Measurements from ENCODE around the gene ERBB3. TPM values are rescaled to one million over a fixed set of nuclear protein-coding genes. Genes with fewer than 3 reads are reported as not detected.

The ERBB3 gene
- total and polyA plus RNA-seq, 2 of the 8 experiments (the other 6 are each of a cell fraction or from before 2014, with no cell fraction given) = 33.9 to 52.4 TPM

DNA sequence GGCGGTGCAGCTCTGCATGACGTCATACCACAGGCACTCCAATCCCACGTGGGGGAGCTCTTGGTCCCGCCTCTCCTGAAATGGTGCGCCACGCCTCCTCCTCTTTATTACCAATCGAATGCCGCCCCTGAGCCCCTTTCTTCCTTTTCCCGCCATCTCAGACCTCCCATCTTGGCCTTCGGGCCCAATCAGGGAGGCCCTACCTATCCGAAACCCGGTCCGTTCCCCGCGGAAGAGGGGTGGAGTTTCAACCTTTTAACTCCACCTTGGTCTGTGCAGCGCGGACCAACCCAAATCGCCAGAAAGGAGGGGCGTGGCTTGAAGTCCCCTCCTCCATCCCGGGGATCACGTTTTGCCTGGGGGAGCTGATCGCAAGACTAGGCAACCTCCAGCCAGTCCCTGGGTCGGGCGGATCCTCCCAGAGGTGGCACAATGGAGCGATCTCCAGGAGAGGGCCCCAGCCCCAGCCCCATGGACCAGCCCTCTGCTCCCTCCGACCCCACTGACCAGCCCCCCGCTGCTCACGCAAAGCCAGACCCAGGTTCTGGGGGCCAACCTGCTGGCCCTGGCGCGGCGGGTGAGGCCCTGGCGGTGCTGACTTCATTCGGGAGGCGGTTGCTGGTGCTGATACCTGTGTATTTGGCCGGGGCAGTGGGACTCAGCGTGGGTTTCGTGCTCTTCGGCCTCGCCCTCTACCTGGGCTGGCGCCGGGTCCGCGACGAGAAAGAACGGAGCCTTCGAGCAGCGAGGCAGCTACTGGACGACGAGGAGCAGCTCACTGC, 48.1 kb downstream of the ERBB3 start, which contains the start of gene ESYT1 (continued):
- TF ChIP-seq, protein P1, sequence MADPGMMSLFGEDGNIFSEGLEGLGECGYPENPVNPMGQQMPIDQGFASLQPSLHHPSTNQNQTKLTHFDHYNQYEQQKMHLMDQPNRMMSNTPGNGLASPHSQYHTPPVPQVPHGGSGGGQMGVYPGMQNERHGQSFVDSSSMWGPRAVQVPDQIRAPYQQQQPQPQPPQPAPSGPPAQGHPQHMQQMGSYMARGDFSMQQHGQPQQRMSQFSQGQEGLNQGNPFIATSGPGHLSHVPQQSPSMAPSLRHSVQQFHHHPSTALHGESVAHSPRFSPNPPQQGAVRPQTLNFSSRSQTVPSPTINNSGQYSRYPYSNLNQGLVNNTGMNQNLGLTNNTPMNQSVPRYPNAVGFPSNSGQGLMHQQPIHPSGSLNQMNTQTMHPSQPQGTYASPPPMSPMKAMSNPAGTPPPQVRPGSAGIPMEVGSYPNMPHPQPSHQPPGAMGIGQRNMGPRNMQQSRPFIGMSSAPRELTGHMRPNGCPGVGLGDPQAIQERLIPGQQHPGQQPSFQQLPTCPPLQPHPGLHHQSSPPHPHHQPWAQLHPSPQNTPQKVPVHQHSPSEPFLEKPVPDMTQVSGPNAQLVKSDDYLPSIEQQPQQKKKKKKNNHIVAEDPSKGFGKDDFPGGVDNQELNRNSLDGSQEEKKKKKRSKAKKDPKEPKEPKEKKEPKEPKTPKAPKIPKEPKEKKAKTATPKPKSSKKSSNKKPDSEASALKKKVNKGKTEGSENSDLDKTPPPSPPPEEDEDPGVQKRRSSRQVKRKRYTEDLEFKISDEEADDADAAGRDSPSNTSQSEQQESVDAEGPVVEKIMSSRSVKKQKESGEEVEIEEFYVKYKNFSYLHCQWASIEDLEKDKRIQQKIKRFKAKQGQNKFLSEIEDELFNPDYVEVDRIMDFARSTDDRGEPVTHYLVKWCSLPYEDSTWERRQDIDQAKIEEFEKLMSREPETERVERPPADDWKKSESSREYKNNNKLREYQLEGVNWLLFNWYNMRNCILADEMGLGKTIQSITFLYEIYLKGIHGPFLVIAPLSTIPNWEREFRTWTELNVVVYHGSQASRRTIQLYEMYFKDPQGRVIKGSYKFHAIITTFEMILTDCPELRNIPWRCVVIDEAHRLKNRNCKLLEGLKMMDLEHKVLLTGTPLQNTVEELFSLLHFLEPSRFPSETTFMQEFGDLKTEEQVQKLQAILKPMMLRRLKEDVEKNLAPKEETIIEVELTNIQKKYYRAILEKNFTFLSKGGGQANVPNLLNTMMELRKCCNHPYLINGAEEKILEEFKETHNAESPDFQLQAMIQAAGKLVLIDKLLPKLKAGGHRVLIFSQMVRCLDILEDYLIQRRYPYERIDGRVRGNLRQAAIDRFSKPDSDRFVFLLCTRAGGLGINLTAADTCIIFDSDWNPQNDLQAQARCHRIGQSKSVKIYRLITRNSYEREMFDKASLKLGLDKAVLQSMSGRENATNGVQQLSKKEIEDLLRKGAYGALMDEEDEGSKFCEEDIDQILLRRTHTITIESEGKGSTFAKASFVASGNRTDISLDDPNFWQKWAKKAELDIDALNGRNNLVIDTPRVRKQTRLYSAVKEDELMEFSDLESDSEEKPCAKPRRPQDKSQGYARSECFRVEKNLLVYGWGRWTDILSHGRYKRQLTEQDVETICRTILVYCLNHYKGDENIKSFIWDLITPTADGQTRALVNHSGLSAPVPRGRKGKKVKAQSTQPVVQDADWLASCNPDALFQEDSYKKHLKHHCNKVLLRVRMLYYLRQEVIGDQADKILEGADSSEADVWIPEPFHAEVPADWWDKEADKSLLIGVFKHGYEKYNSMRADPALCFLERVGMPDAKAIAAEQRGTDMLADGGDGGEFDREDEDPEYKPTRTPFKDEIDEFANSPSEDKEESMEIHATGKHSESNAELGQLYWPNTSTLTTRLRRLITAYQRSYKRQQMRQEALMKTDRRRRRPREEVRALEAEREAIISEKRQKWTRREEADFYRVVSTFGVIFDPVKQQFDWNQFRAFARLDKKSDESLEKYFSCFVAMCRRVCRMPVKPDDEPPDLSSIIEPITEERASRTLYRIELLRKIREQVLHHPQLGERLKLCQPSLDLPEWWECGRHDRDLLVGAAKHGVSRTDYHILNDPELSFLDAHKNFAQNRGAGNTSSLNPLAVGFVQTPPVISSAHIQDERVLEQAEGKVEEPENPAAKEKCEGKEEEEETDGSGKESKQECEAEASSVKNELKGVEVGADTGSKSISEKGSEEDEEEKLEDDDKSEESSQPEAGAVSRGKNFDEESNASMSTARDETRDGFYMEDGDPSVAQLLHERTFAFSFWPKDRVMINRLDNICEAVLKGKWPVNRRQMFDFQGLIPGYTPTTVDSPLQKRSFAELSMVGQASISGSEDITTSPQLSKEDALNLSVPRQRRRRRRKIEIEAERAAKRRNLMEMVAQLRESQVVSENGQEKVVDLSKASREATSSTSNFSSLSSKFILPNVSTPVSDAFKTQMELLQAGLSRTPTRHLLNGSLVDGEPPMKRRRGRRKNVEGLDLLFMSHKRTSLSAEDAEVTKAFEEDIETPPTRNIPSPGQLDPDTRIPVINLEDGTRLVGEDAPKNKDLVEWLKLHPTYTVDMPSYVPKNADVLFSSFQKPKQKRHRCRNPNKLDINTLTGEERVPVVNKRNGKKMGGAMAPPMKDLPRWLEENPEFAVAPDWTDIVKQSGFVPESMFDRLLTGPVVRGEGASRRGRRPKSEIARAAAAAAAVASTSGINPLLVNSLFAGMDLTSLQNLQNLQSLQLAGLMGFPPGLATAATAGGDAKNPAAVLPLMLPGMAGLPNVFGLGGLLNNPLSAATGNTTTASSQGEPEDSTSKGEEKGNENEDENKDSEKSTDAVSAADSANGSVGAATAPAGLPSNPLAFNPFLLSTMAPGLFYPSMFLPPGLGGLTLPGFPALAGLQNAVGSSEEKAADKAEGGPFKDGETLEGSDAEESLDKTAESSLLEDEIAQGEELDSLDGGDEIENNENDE (IDR thresholded peaks at IDR 0.05; ENCODE audit: insufficient replicate concordance, low read length) = no peak
- TF ChIP-seq BCL11A (IDR thresholded peaks at IDR 0.05; ENCODE audit: low read depth in 2 of 2, low read length in 2 of 2) = no peak
- no peak for TF ChIP-seq CHD2 (IDR thresholded peaks at IDR 0.05; ENCODE audit: low read length)
- peak; percentile 92 for TF ChIP-seq POLR2AphosphoS5 (IDR thresholded peaks at IDR 0.05; ENCODE audit: low read depth, low read length)
- no peak for TF ChIP-seq TEAD4 (IDR thresholded peaks at IDR 0.05; ENCODE audit: low read depth, low read length)
- peak; percentile 76 for TF ChIP-seq PHF8 (conservative IDR thresholded peaks at IDR 0.05; ENCODE audit: low read depth, low read length)
- TF ChIP-seq HDAC6 (IDR thresholded peaks at IDR 0.05; ENCODE audit: low read depth, low read length) = no peak
- TF ChIP-seq EZH2 (IDR thresholded peaks at IDR 0.05; ENCODE audit: low read depth, low read length, severe bottlenecking) = no peak
- 0 out of 2 replicates have a peak, but pooled peaks have one; percentile 35 for TF ChIP-seq CEBPB (IDR thresholded peaks at IDR 0.05; ENCODE audit: low read depth, low read length)
- TF ChIP-seq HDAC2 (IDR thresholded peaks at IDR 0.05; ENCODE audit: borderline replicate concordance in 1 of 2, low read depth in 2 of 2, low read length in 2 of 2) = no peak

Data from H1 (cell line).